K562 (cell line): ENCODE data around the gene S1PR1.

Experiments used
- BHLHE40 ChIP-seq: IDR thresholded peaks from 2 replicates; pipeline ENCODE4 v1.6.1; 2011; ENCODE audit warnings: low read length, improper control_type of control experiment
- BRCA1 ChIP-seq, 2 experiments: fragments of 450-650 bp in 1 of 2; sonication (generic) in 1 of 2; formaldehyde crosslinking in 1 of 2; IDR thresholded peaks; 2 replicates each; pipeline versions ENCODE4 v1.5.0 to v1.6.1; 2017 to 2020; ENCODE audit warnings: mild to moderate bottlenecking in 1 of 2, missing genetic modification reagents in 1 of 2
- CTCF ChIP-seq, 3 experiments: IDR thresholded peaks in 2 of 3; conservative IDR thresholded peaks in 1 of 3; 2 replicates each; pipeline ENCODE4 v1.5.1; 2011 to 2012; ENCODE audit warnings: low read length in 3 of 3, mild to moderate bottlenecking in 3 of 3, control low read depth in 2 of 3, improper control_type of control experiment in 1 of 3, inconsistent platforms in 1 of 3, low read depth in 1 of 3, mixed read lengths in 1 of 3, moderate library complexity in 1 of 3; ENCODE audit not compliant: insufficient read depth in 2 of 3
- ETV6 ChIP-seq, 3 experiments: fragments of 150-350 bp in 1 of 3; sonication (generic) in 1 of 3; formaldehyde crosslinking in 1 of 3; IDR thresholded peaks; 2 replicates each; pipeline versions ENCODE4 v1.6.1 to v1.8.0; 2014 to 2022; ENCODE audit warnings: borderline replicate concordance in 2 of 3, low read depth in 2 of 3, antibody characterized with exemption in 1 of 3, low read length in 1 of 3, mild to moderate bottlenecking in 1 of 3, missing genetic modification reagents in 1 of 3
- GABPB1 ChIP-seq: sonication (generic); formaldehyde crosslinking; IDR thresholded peaks from 2 replicates; pipeline ENCODE4 v1.8.0; 2022; ENCODE audit warnings: mild to moderate bottlenecking, missing genetic modification reagents
- HDAC6 ChIP-seq: IDR thresholded peaks from 2 replicates; pipeline ENCODE4 v1.6.1; 2012; ENCODE audit warnings: low read depth, mild to moderate bottlenecking, control low read depth, inconsistent platforms, low read length, moderate library complexity
- JUNB ChIP-seq: fragments of 450-650 bp; formaldehyde crosslinking; conservative IDR thresholded peaks from 2 replicates; pipeline ENCODE4 v1.4.0; 2020; ENCODE audit warnings: mild to moderate bottlenecking
- POLR2A ChIP-seq: fragments of 450-650 bp; conservative IDR thresholded peaks from 2 replicates; pipeline ENCODE4 v1.6.1; 2016
- POLR2AphosphoS5 ChIP-seq: IDR thresholded peaks from 2 replicates; pipeline ENCODE4 v1.6.1; 2011; ENCODE audit warnings: mild to moderate bottlenecking, low read depth, low read length, moderate library complexity; ENCODE audit not compliant: control insufficient read depth, insufficient read depth
- REST ChIP-seq, 2 experiments: fragments of 450-650 bp; formaldehyde crosslinking in 1 of 2; IDR thresholded peaks; 2 replicates each; pipeline versions ENCODE4 v1.4.0 to v1.6.1; 2014 to 2020; ENCODE audit warnings: mild to moderate bottlenecking in 2 of 2, borderline replicate concordance in 1 of 2, low read depth in 1 of 2
- SFPQ ChIP-seq: fragments of 200-400 bp; formaldehyde crosslinking; IDR thresholded peaks from 2 replicates; pipeline ENCODE4 v1.6.1; 2017; ENCODE audit warnings: mild to moderate bottlenecking, low read depth, low read length, moderate library complexity
- TCF7L2 ChIP-seq: fragments of 150-350 bp; IDR thresholded peaks from 2 replicates; pipeline ENCODE4 v1.6.1; 2016; ENCODE audit warnings: low read depth, mild to moderate bottlenecking, low read length, moderate library complexity
- ZNF134 ChIP-seq: fragments of 250-450 bp; sonication (Bioruptor Pico); conservative IDR thresholded peaks from 2 replicates; pipeline ENCODE4 v1.4.0; 2020
- ZNF146 ChIP-seq: IDR thresholded peaks from one replicate; pipeline ENCODE4 v1.6.1; 2018; ENCODE audit warnings: missing compliant biosample characterization; ENCODE audit not compliant: unreplicated experiment

- TF ChIP-seq TCF7L2 = no peak
- no peak for TF ChIP-seq ETV6 (IDR thresholded peaks at IDR 0.05; ENCODE audit: borderline replicate concordance in 1 of 2, low read depth in 2 of 2, low read length in 1 of 2)
- TF ChIP-seq ETV6 (CRISPR knock-in tag; IDR thresholded peaks at IDR 0.05; ENCODE audit: borderline replicate concordance) = no peak
- TF ChIP-seq POLR2A = no peak
- no peak for TF ChIP-seq CTCF (IDR thresholded peaks at IDR 0.05 in 2 of 3, conservative IDR thresholded peaks at IDR 0.05 in 1 of 3; ENCODE audit: insufficient read depth in 2 of 3, low read depth in 1 of 3, low read length in 3 of 3)
- TF ChIP-seq ZNF134 (CRISPR knock-in tag) = no peak
- TF ChIP-seq GABPB1 = no peak
- no peak for TF ChIP-seq BHLHE40
- no peak for TF ChIP-seq JUNB (CRISPR knock-in tag)
- no peak for TF ChIP-seq SFPQ
- TF ChIP-seq BRCA1 (IDR thresholded peaks at IDR 0.05) = no peak
- TF ChIP-seq BRCA1 (CRISPR knock-in tag; IDR thresholded peaks at IDR 0.05) = no peak
- no peak for TF ChIP-seq ZNF146 (CRISPR knock-in tag)
- no peak for TF ChIP-seq HDAC6
- TF ChIP-seq POLR2AphosphoS5 = no peak
- TF ChIP-seq REST (IDR thresholded peaks at IDR 0.05; ENCODE audit: borderline replicate concordance) = no peak
- no peak for TF ChIP-seq REST (CRISPR knock-in tag; IDR thresholded peaks at IDR 0.05; ENCODE audit: low read depth)
Measured at GRCh38 chr1:101243751-101244150, 6.9 kb downstream of the S1PR1 start.
